HG02642 (cell line): ENCODE results near the gene CCPG1.

Source experiments
- ATAC-seq: cut with Tn5 transposase; IDR thresholded peaks from one replicate; pipeline ENCODE4 v1.9.1; 2021; ENCODE audit warnings: mild to moderate bottlenecking; ENCODE audit not compliant: unreplicated experiment, poor library complexity

Gene CCPG1

GRCh38 chr15:55387027-55387426 lies 21.1 kb downstream of the CCPG1 start:
- no peak for ATAC-seq

DNA sequence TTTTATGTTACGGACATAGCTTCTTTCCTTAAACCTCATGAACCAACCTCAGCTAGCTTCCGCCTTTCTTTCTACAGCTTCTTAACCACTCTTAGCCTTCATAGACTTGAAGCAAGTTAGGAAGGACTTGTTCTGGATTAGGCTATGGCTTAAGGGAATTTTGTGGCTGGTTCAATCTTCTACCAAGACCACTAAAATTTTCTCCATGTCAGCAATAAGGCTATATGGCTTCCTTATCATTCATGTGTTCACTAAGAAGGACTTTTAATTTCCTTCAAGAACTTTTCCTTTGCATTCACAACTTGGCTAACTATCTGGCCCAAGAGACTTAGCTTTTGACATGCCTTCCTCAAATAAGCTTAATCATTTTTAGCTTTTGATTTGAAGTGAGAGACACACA lies 24.5 kb downstream of the CCPG1 start:
- no peak for ATAC-seq

GRCh38 chr15:55381595-55381994 lies 26.6 kb downstream of the CCPG1 start:
- no peak for ATAC-seq

DNA sequence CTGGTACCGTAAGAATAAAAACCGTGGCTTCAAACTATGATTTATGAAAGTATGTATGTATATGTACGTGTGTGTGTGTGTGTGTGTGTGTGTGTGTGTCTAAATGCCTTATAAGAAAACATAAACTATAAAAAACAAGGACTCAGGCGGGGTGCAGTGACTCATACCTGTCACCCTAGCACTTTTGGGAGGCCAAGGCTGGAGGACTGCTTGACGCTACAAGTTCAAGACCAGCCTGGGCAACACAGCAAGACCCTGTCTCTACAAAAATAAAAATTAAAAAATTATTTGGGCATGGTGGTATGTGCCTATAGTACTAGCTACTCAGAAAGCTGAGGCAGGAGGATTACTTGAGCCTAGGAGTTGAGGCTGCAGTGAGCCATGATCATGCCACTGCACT lies 29.1 kb downstream of the CCPG1 start:
- ATAC-seq: no peak

DNA sequence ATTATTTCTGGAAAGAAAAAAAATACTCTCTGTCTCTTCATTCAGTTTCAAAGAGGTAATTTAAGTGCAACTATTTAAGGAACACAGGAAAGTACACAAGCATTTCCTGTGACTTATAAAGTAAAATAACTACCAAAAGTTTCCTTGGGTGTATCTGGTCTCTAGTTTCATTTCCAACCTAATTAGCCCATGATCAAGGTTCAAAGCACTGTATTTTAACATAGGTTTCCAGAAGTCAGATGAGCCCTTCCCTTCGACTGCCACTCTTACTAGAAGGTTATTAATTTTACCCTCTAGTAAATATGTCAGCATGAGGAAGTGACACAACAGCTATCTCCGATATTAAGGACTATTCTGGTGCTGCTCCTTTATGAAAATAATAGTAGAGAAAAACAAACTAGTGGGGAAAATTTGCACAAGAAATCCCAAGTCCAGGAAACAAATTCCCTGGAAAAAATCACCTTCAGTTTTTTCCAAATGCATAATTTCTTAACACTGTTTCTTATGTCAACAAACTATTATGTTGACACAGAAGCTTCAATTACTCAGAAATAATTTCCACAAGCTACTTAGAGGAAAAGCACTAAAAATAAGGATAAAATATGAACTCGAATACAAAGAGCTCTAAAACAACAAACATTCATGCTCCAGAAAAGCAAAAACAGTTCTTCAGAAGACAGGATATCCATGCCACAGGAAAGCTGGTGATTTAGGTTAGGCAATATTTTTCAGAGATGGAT lies 35.3 kb downstream of the CCPG1 start:
- peak; percentile 61 for ATAC-seq

- no peak for ATAC-seq
Measured at GRCh38 chr15:55366981-55367380, 41.2 kb downstream of the CCPG1 start.

GRCh38 chr15:55362641-55363040 lies 45.5 kb downstream of the CCPG1 start:
- no peak for ATAC-seq

- no peak for ATAC-seq
Measured at GRCh38 chr15:55361048-55361447, 47.1 kb downstream of the CCPG1 start.

DNA sequence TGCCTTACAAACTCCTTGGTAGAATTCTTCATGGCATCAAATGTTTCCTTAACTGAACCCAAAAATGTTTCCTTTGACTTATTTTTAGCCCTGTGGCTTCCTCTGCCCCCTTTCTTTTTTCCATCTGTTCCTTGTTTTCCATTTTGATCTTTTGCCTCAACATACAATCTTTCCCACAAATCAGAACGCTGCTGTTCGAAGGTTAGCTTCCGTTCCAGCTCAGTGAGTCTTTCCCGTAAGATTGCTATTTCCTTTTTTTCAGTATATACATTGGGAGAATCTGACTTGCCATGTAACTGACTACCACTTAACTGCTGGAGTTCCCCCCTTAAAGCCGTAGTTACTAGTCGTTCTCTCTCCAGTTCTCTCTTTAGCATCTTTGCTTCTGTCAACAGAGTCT lies 47.9 kb downstream of the CCPG1 start:
- no peak for ATAC-seq

- no peak for ATAC-seq
Measured at GRCh38 chr15:55358471-55358870, 49.7 kb downstream of the CCPG1 start.

GRCh38 chr15:55357774-55358173 lies 50.4 kb downstream of the CCPG1 start:
- ATAC-seq: no peak

DNA sequence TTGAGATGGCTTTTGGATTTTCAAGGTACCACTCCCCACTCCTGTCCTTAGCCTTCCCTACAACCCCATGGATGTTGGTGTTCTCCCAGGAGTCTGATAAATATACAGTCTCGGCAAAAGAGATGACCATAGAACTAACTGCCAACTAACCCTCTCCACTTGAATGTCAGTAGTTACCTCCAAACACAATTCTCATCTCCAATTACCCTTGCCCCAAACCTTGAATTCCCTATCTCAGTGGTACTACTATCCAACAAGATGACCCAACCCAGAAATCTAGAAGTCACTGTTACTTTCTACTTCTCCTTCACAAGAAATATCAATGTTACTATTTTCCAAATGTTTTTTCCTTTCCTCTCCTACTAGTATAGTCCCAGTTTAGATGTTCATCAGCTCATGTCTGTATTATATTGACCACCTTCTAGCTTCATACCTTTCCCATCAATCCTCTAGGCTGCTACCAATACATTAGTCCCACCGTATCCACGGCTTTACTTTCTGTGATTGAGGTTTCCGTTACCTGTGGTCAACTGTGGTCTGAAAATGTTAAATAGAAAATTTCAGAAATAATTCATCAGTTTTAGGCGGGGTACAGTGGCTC lies 51.1 kb downstream of the CCPG1 start:
- ATAC-seq: no peak

- no peak for ATAC-seq
Measured at GRCh38 chr15:55353025-55353424, 55.1 kb downstream of the CCPG1 start.

GRCh38 chr15:55349282-55349681 lies 58.9 kb downstream of the CCPG1 start:
- ATAC-seq: no peak

DNA sequence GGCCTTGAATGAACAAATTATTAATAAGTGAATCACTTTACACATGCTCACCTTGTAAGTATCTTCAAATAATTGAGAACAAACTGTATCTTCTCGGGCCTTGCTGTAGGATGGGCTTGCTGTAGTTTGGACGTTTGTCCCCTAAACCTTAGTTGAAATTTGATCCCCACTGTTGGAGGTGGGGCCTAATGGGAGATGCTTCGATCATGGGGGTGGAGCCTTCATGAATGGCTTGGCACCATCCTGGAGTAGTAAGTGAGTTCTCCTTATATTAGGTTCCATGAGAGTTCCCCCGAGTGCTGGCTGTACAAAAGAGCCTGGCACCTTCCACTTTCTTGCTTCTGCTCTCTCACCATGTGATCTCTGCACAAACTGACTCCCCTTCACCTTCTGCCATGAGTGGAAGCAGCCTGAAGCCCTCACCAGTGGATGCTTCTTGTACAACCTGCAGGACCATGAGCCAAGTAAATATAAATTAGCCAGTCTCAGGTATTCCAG lies 59.8 kb downstream of the CCPG1 start:
- ATAC-seq: no peak

DNA sequence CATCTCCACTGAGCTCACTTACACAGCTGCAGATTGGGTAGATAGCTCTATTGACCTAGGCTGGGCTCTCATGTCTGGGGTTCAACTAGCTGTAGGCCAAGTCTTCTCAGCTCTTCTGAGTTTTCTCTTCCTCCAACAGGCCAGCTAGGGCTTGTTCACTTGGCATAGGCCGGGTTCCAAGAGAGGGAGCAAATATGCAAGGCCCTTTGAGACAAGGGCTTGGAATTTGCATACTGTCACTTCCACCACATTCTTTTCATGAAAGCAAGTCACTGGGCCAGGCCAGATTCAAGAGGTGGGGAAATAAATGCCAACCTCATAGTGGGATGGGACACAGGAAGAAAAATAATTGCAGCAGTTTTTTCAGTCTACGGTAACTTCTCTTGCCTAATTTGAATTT lies 64.0 kb downstream of the CCPG1 start:
- ATAC-seq: no peak

GRCh38 chr15:55343168-55343567 lies 65.0 kb downstream of the CCPG1 start:
- ATAC-seq: no peak

GRCh38 chr15:55337160-55337559 lies 71.0 kb downstream of the CCPG1 start:
- no peak for ATAC-seq

GRCh38 chr15:55334997-55335396 lies 73.2 kb downstream of the CCPG1 start:
- ATAC-seq: no peak

DNA sequence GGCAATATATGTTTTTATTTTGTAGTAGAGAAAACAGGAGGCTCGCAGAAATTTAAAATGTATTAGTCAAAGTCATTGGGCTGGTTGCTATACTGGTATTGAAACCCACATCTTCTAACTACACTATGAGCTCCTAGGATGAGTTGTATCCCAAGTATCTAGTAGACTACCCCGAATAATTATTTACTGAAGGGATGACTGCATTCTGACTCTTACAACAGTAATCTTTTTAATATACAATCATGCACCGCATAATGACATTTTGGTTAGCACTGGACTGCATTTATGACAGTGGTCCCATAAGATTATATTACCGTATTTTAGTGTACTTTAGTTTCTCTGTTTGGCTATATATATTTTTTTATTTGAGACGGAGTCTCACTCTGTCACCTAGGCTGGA lies 73.8 kb downstream of the CCPG1 start:
- no peak for ATAC-seq

GRCh38 chr15:55327387-55327786 lies 80.8 kb downstream of the CCPG1 start:
- no peak for ATAC-seq

DNA sequence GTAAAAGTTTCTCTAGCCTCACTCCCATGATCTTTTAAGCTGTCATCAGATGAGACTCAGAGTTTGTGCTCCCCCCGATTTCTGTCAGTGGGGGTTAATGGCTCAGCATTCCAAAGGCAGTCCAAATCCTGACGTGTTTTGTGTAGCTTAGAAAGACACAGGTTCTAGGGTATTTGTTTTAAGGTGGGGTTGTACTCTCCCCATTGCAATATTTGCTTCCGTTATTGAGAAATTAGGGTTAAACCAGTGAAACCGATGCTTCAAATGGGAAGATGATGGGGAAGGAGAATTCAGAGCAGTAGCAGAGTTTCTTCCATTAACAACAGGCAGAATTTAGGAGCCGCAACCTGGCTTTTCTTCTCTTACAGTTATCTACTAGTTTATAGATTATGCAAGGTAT lies 85.7 kb downstream of the CCPG1 start:
- no peak for ATAC-seq
